SK-MEL-5 (cell line): ENCODE data around the gene MICU2. TPM values are rescaled to one million over a fixed set of nuclear protein-coding genes. Genes with fewer than 3 reads are reported as not detected.

ENCODE experiments used
- DNase-seq: peaks from one replicate; pipeline ENCODE4 v3.0.0-alpha.2; 2016; ENCODE audit warnings: low read depth, low spot score
- in situ Hi-C: cut with HindIII; loops from 2 replicates; pipeline ENCODE4 v1.10.0; 2016; ENCODE audit warnings: low sequenced_read_pairs, high pct_unique_total_duplicates, low pct_unique_long_range_greater_than_20kb
- total RNA-seq: library from RNA; depleted of rRNA; stranded (reverse); fragments of >200 nt; shearing (Covaris generic); gene quantifications from 2 replicates; pipeline ENCODE4 v1.2.3, GENCODE V29; 2014

Gene MICU2
- total RNA-seq, 1 experiment from 2014 or later: 66.9 TPM

DNA sequence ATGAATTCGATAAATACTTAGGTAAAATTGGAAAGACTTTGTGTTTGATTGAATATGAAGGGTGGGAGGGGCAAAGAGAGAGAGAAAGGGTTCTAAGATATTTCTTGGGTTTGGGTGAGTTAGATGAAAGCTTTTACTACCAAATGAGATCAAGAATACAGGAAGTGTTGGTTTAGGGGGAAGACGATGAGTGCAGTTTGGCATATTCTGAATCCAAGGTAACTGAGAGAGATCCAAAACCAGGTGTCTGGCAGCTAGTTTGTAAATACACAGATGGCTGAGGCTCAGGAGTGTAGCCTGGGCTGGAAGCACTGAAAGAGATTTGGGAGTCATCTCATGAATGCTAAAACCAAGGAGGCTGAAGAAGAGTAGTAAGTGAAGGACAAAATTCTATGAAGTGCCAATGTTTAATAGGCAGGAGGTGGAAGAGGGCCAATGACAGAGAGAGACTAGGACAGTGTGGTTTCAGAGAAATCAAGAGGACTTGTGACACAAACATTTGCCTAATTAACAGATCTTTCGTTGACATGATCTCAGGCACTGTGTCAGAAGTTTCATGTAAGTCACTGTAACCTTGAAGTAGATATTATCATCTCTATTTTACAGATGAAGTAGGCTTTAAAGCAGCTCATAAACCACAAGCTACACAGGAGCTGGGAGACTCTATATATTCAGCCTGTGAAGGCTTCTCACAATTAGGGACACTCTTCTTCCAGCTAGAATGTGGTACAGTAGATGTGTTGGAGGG lies 74.7 kb downstream of the MICU2 start:
- DNase-seq: no peak
- in situ Hi-C loops: no loop called here

GRCh38 chr13:21528616-21529015 lies 75.4 kb downstream of the MICU2 start:
- in situ Hi-C loops: no loop called here
- DNase-seq: no peak

DNA sequence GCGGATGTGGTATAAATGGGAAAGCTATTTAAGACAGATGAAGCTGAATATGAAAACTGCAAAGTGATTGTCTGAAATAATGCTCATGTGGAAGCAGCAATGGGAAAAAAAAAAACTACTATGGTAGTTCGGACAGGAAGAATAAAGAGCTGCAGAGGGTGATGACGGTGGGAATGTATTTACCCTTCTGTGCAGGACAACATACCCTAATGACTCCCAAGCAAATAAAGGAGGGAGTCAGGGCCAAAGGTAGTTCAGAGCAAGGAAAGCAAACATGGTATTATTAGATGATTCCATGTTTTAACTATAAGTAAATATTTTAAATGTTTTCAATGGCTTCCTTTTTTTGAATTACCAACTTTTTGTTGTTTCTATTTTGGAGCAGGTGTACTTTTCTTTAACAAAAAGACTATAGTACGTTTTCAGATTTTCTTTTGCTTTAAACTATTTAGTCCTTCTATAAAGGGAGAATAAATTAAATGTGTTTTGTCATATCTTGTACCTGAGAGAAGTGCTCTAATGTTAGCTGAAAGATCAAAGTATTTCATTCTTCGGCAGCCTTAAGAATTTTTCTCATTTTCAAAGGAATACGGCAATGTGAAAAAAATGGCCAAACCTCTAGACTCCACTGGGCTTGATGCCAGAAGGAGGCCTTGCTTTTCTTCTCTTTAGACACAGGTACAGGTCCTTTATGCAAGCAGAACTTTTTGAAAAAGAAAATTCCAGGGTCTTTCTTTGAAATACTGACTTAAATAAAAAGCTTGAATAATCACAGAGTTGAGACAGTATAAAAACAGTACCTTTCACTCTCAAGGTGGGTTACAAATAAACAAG lies 77.0 kb downstream of the MICU2 start:
- DNase-seq: no peak
- in situ Hi-C loops: no loop called here

DNA sequence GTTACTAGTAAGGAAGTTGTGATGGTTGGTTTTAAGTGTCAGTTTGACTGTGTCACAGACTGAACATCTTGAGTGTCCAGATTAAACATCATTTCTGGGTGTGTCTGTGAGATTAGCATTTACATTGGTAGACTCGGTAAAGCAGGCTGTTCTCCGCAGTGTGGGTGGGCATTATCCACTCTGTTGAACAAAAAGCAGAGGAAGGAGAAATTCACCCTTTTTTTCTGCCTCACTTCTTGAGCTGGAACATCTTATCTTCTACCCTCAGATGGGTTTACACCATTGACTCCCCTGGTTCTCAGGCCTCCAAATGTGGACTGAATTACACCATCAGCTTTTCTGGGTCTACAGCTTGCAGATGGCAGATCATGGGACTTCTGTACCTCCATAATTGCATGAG lies 81.1 kb downstream of the MICU2 start:
- no peak for DNase-seq
- in situ Hi-C loops: no loop called here

GRCh38 chr13:21522130-21522529 lies 81.8 kb downstream of the MICU2 start:
- in situ Hi-C loops: no loop called here
- no peak for DNase-seq

GRCh38 chr13:21518617-21519144 lies 85.3 kb downstream of the MICU2 start:
- in situ Hi-C loops: no loop called here
- DNase-seq: no peak

DNA sequence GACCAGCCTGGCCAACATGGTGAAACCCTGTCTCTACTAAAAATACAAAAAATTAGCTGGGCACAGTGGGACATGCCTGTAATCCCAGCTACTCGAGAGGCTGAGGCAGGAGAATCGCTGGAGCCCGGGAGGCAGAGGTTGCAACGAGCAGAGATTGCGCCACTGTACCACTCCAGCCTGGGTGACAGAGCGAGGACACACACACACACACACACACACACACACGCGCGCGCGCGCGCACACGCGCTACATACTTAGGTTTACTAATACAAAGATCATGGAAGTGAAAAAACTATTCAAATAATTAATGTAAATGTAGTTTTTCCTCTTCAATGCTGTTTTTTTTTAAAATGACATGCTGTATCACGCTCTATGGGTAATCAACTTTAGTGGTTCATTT lies 86.4 kb downstream of the MICU2 start:
- in situ Hi-C loops: no loop called here
- DNase-seq: no peak

- in situ Hi-C loops: no loop called here
- DNase-seq: no peak
Observed at GRCh38 chr13:21516805-21517204, 87.2 kb downstream of the MICU2 start.

GRCh38 chr13:21511849-21512248 lies 92.1 kb downstream of the MICU2 start:
- no peak for DNase-seq
- in situ Hi-C loops: no loop called here

- in situ Hi-C loops: no loop called here
- DNase-seq: no peak
Observed at GRCh38 chr13:21504379-21504778, 99.6 kb downstream of the MICU2 start.

GRCh38 chr13:21501686-21502085 lies 102.3 kb downstream of the MICU2 start:
- in situ Hi-C loops: no loop called here
- peak; percentile 32 for DNase-seq

DNA sequence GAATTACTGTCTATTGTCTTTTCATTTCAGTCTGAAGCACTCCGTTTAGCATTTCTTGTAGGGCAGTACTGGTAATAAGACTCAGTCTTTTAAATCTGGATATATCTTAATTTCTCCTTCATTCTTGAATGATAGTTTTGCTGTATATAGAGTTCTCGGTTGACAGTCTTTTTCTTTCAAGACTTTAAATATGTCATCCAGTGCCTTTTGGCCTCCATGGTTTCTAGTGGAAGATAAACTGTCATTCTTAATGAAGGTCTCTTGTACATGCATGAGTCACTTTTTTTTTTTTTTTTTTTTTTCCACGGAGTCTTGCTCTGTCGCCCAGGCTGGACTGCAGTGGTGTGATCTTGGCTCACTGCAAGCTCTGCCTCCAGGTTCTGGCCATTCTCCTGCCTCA lies 117.6 kb downstream of the MICU2 start:
- in situ Hi-C loops: no loop called here
- no peak for DNase-seq

DNA sequence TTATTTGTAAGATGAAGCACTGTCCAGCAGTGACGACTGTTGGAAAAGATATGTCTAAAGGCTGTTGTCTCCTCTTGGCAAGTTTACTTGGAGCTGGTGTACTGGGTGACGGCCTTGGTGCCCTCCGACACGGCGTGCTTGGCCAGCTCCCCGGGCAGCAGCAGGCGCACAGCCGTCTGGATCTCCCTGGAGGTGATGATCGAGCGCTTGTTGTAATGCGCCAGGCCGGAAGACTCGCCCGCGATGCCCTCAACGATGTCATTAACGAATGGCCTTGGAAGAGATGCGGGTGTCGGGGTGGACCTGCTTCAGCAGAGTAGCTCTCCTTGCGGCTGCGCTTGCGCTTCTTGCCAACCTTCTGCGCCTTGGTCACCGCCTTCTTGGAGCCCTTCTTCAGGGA lies 120.2 kb downstream of the MICU2 start:
- no peak for DNase-seq
- in situ Hi-C loops: no loop called here

DNA sequence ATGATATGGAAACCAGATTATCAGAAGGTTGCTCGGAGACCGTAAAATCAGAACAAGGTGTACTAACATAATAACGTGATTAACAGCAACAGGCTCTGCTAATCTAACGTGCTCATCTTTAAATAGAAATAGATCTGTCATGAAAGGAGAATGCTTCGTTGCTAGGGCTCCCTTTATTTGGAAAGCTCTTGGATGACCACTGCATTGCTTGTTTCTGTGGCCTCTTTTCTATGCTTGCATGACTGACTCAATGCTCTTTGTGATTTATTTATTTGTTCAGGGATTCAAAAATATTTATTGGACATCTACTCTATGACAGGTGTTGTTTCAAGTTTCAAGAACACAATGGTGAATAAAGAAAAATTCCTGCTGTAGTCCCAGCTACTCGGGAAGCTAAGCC lies 122.6 kb downstream of the MICU2 start:
- DNase-seq: no peak
- in situ Hi-C loops: no loop called here

DNA sequence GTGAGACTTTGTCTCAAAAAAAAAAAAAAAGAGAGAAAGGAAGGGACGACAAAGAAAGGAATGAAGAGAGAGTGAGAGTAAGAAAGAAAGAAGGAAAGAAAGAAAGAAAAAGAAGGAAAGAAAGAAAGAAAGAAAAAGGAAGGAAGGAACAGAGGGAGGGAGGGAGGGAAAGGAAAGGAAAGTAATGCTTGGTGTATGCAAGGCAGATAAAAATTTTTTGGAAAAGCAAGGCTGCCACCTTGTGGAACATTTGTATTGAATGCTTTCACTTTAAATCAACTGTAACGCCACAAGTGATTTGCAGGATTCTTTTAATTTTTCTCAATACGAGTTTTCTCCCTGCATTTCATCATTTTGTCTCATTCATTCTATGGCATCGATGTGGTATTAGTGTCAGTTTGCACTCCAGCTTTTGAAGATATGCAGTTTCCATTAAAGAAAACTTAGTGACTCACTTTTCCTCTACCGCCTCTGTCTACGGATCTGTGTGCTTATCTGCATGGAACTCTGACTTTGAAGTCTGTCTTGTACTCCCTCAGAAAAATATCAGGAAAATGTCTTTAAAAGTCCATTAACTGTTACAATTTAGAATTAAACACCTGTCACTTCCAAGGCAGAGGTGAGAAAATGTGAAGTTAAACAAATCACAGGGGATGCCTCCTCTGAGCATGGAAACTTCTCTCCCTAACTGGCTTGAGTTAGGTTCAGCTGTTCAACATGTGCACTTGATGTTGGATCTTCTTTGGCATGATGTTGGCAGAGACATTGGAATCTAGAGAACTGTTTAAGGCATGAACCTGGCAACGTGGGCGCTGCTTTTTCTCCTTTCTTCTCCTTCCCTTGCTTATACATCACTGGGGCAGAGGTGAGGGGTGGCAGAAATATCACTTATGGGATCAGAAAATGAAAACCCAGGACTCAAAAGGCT lies 124.8 kb downstream of the MICU2 start:
- in situ Hi-C loops: no loop called here
- DNase-seq: peak; percentile 85

DNA sequence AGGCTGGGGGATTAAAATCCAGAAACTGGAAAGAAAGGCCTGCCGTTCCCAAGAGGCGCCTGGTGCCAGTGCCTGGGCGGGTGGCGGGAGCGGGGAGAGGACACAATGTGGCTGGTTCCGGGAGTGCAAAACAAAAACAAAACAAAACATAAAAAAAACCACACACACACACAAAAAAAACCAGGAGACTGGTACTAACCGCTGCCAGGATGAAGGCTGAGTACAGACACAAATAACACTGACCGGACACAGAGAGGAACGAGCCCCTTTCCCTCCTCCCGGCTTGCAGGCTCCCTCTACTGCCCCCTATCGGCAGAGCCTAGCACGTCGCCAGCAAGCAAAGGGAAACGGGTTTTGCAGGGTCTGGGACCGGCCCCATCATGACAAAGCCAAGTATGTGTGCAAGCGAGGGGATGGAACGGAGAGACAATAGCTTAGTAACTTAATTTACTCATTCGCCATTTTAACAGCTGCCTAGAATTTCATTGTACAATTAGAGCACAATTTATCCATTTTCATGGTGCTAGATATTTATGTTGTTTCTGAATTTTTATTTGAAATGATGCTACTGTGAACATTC lies 127.0 kb downstream of the MICU2 start:
- DNase-seq: peak; percentile 87
- in situ Hi-C loops: no loop called here

DNA sequence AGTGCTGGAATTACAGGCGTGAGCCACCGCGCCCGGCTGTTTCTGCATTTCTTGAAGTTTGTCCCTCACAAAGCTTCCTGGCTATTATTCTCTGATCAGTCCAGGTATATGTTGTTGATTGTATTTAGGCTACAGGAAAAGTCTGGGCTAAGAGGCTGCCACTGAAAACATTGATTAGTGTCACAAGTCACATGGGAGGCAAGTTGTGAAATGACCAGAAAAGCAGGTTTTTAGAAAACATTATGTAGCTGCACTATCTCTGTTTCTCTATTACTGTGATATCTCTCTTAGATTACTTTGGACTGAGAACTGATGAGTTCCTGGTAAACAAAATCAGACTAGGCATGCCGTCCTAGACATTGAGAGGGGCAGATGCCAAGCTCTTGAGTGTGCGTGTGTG lies 128.9 kb downstream of the MICU2 start:
- no peak for DNase-seq
- in situ Hi-C loops: no loop called here
